Gastroesophageal sphincter (tissue), 3 donors: ENCODE measurements around the gene PRLR.

Experiments
- EP300 ChIP-seq: sonication (generic); formaldehyde crosslinking; IDR thresholded peaks from one replicate; pipeline ENCODE4 v1.6.1; 2017; ENCODE audit warnings: antibody characterized with exemption, mild to moderate bottlenecking
- POLR2A ChIP-seq, 2 donors: fragments of 450-650 bp; IDR thresholded peaks; one replicate each; pipeline ENCODE4 v1.6.1; 2017; ENCODE audit warnings: antibody characterized with exemption in 2 of 2, mild to moderate bottlenecking in 2 of 2, moderate library complexity in 1 of 2
- POLR2AphosphoS5 ChIP-seq: sonication (generic); formaldehyde crosslinking; IDR thresholded peaks from one replicate; pipeline ENCODE4 v1.6.1; 2017; ENCODE audit warnings: antibody characterized with exemption
- TF ChIP-seq, protein P1 (sequence below), 4 experiments: fragments of 200-600 bp in 2 of 4; fragments of 450-650 bp in 2 of 4; sonication (generic) in 1 of 4; IDR thresholded peaks; one replicate each; pipeline ENCODE4 v1.5.1; 2017 to 2019; ENCODE audit warnings: antibody characterized with exemption in 4 of 4, mild to moderate bottlenecking in 2 of 4, moderate library complexity in 2 of 4

DNA sequence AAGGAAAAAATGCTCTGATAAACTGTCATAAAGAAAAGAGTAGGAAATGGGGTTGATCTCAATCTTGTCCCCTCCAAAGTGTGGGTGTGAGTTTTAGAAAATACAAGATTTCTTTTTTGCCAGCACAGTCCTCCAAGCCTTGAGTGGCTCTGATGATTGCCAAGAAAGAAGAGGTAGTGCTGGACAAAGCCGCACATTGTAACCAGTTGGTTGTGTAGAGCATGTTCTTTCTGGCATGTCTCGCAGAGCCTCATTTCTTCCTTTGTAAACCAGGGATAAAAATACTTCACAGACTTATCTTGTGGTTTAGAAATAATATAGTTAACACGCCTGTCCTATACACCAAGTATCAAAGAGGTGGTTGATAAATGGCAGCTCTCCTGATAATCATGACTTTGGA lies 30.4 kb downstream of the PRLR start:
- TF ChIP-seq, protein P1, sequence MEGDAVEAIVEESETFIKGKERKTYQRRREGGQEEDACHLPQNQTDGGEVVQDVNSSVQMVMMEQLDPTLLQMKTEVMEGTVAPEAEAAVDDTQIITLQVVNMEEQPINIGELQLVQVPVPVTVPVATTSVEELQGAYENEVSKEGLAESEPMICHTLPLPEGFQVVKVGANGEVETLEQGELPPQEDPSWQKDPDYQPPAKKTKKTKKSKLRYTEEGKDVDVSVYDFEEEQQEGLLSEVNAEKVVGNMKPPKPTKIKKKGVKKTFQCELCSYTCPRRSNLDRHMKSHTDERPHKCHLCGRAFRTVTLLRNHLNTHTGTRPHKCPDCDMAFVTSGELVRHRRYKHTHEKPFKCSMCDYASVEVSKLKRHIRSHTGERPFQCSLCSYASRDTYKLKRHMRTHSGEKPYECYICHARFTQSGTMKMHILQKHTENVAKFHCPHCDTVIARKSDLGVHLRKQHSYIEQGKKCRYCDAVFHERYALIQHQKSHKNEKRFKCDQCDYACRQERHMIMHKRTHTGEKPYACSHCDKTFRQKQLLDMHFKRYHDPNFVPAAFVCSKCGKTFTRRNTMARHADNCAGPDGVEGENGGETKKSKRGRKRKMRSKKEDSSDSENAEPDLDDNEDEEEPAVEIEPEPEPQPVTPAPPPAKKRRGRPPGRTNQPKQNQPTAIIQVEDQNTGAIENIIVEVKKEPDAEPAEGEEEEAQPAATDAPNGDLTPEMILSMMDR (IDR thresholded peaks at IDR 0.05), result no peak
- no peak for TF ChIP-seq POLR2A (IDR thresholded peaks at IDR 0.05)
- no peak for TF ChIP-seq EP300
- TF ChIP-seq POLR2AphosphoS5, result no peak
